GM12891 (cell line): ENCODE results near the gene TPST1.

Experiments
- PAX5 ChIP-seq: IDR thresholded peaks from 2 replicates; pipeline ENCODE4 v1.6.1; 2011; ENCODE audit warnings: low read length, moderate library complexity, mild to moderate bottlenecking; ENCODE audit not compliant: insufficient read depth, severe bottlenecking
- POLR2A ChIP-seq: IDR thresholded peaks from 2 replicates; pipeline ENCODE4 v1.6.1; 2011; ENCODE audit warnings: low read depth, low read length, control low read depth
- POLR2AphosphoS5 ChIP-seq: IDR thresholded peaks from 2 replicates; pipeline ENCODE4 v1.6.1; 2011; ENCODE audit warnings: low read depth, low read length, control low read depth
- SPI1 ChIP-seq: IDR thresholded peaks from 2 replicates; pipeline ENCODE4 v1.6.1; 2011; ENCODE audit warnings: low read depth, low read length, control low read depth
- TAF1 ChIP-seq: IDR thresholded peaks from 2 replicates; pipeline ENCODE4 v1.6.1; 2011; ENCODE audit warnings: low read depth, low read length, control low read depth

- TF ChIP-seq TAF1 (no peak), POLR2AphosphoS5 (no peak), SPI1 (no peak), POLR2A (no peak), PAX5 (no peak)
Measured at GRCh38 chr7:66352071-66352470, 146.9 kb downstream of the TPST1 start.
